G401.6 (cell line): Measurements from ENCODE around the gene FBXO38.

Experiments
- FAIRE-seq: peaks from 2 replicates; lab custom pipeline; 2012; peaks lifted over from hg19 to GRCh38; lab: Jason Lieb, UNC

Gene FBXO38

GRCh38 chr5:148482697-148483462, 99.1 kb downstream of the FBXO38 start:
- FAIRE-seq = no peak

GRCh38 chr5:148483750-148484149, 100.0 kb downstream of the FBXO38 start:
- FAIRE-seq = no peak

GRCh38 chr5:148484651-148485050, 100.9 kb downstream of the FBXO38 start:
- FAIRE-seq = no peak

- no peak for FAIRE-seq
Measured at GRCh38 chr5:148486456-148486855, 102.7 kb downstream of the FBXO38 start.

DNA sequence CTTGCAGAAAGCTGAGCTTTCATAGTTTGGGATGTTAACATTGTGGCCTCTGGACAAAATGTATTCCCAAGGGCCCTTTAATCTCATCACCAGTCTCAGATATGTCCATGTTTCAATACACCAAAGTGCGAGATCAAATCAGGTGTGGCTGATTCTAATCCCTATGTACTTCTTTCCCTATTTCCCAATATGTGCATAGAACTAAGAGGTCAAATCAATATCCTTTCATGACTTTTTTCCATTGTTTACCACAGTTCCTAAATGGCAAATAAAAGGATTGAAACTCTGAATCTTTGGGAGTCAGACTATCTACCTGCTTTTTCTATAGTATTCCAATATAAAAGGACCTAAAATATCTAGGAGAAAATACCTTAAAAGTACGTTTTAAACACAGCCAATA, 105.0 kb downstream of the FBXO38 start:
- FAIRE-seq = no peak

DNA sequence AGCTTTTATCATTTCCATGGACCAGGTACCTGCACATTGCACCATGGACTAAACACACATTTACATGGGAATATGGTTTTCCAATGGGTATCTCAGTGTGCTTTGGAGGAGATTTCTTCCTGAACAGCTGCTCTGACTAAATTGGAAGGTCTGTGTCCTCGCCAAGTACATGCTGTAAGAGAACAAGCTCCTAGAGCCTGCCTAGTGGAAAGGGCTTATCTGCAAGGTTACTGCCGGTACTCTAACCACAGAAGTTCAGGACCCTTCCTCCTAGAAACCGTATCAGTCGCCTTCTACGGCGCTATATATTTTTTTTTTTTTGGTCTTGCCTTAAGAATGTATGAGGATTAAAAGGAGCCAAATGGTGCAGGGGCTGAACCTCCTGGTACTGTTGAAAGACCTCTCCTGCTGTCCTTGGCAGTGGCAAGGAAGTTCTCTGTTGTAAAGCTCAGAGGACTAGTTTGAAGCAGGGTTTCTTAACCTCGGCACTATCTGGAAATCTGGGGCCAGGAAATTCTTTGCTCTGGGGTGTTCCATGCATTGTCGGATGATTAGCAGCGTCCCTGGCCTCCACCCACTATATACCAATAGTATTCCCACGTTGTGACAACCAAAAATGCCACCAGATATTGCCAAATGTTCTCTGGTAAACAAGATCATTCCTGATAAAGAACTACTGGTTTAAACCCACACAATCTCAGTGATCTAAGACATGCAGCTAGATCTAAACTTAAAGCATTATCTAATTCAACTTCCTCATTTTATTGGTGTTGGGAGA, 107.4 kb downstream of the FBXO38 start:
- FAIRE-seq = no peak

- no peak for FAIRE-seq
Measured at GRCh38 chr5:148491793-148492184, 108.0 kb downstream of the FBXO38 start.

- FAIRE-seq = no peak
Measured at GRCh38 chr5:148492351-148492750, 108.6 kb downstream of the FBXO38 start.
